Measurements from ENCODE around the gene ARID1B.
"Not testable (repeated sequence)": the region's sequence is repeated elsewhere in the genome, so short reads cannot be mapped to it uniquely, and the experiment has no call there.

DNA sequence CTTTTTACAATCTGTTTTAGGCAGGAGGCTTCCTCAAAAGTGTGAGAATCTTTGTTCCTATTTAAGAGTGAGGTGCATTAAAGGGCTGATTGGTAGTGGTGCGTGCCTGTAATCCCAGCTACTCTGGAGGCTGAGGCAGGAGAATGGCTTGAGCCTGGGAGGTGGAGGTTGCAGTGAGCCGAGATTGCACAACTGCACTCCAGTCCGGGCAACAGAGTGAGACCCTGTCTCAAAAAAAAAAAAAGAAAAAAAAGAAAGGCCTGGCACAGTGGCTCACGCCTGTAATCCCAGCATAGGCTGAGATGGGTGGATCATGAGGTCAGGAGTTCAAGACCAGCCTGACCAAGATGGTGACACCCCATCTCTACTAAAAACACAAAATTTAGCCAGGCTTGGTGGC lies 205.7 kb downstream of the ARID1B start:
- not testable (repeated sequence) for TF ChIP-seq POLR2A (IDR thresholded peaks at IDR 0.05)
- TF ChIP-seq, protein P1, sequence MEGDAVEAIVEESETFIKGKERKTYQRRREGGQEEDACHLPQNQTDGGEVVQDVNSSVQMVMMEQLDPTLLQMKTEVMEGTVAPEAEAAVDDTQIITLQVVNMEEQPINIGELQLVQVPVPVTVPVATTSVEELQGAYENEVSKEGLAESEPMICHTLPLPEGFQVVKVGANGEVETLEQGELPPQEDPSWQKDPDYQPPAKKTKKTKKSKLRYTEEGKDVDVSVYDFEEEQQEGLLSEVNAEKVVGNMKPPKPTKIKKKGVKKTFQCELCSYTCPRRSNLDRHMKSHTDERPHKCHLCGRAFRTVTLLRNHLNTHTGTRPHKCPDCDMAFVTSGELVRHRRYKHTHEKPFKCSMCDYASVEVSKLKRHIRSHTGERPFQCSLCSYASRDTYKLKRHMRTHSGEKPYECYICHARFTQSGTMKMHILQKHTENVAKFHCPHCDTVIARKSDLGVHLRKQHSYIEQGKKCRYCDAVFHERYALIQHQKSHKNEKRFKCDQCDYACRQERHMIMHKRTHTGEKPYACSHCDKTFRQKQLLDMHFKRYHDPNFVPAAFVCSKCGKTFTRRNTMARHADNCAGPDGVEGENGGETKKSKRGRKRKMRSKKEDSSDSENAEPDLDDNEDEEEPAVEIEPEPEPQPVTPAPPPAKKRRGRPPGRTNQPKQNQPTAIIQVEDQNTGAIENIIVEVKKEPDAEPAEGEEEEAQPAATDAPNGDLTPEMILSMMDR (IDR thresholded peaks at IDR 0.05), result not testable (repeated sequence)
